SK-N-MC (cell line): ENCODE results near the gene AMBP.

Experiments
- EZH2 ChIP-seq: fragments of 200-600 bp; sonication (generic); IDR thresholded peaks from one replicate; pipeline ENCODE4 v1.6.1; 2017; ENCODE audit warnings: antibody characterized with exemption
- POLR2AphosphoS5 ChIP-seq: IDR thresholded peaks from 2 replicates; pipeline ENCODE4 v1.6.1; 2012; ENCODE audit warnings: mild to moderate bottlenecking, low read depth, low read length, borderline replicate concordance

DNA sequence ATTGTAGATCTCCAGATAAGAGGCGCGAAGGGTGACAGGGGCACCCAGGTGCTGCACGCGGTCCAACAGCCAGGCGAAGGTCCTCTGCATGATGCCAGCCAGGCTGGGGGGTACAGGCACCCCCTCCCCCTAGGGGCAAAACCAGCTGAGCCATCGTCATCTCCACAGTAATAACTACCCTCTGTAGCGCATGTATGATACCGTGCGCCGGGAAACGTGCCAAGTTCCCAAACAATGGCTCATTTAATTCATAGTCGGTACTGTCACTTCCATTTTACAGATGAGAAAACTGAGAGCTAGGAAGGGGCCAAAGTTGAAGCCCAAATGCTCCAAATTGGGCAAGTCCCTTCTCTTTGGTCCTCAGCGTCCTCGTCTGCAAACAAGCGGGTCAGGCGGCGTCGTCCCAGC, 19.5 kb upstream of the AMBP start:
- TF ChIP-seq POLR2AphosphoS5 (no peak), EZH2 (no peak)
